ENCODE measurements around the gene HNRNPM.
"Not testable (repeated sequence)": the region's sequence is repeated elsewhere in the genome, so short reads cannot be mapped to it uniquely, and the experiment has no call there.

HNRNPM gene

DNA sequence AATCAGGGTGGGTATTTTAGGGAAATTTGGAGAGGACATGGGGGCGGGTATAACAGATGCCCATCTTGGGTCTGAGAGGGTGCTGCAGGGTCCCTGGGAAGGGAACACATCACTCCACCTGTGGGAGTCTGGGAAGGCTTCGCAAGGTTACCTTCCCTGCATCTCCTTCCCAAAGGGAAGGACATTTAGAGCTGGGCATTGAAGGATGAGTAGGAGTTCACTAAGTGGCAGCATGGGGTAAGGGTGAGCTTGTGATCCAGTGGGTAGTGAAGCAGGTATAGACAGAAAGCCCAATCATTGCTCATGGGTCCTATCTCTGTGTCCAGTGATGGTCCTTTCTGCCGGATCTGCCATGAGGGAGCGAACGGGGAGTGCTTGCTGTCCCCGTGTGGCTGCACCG, 18.5 kb upstream of the HNRNPM start:
- no peak for DNase-seq

DNA sequence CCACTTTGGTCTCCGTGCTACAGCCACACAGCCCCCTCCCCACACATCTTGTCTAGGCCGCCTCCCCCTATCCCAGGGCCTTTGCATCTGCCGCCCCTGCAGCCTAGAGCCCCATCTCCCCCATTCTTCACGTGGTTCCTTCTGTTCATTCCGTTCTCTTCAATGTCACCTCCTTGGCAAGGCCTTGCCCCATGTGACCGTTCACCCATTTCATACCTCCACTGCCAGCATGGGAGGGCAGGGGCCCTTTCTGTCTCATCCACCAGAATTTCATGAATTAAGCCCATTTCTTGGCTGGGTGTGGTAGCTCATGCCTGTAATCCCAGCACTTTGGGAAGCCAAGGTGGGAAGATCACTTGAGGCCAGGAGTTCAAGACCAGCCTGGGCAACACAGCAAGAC, 15.7 kb upstream of the HNRNPM start:
- no peak for DNase-seq

DNA sequence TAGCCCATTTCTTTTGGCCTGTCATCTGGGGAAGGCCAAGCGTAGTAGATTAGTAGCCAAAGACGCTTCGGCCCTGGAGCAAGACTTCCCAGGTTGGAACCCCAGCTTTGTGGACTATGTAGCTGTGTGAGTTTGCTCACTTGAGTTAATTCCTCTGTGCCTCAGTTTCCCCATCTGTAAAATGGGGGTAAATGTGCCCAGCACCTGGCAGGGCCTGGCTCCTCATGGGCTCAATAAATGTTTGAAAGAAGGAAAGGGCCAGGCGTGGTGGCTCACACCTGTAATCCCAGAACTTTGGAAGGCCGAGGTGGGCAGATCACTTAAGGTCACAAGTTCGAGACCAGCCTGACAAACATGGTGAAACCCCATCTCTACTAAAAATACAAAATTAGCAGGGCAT, 14.9 kb upstream of the HNRNPM start:
- no peak for DNase-seq

DNA sequence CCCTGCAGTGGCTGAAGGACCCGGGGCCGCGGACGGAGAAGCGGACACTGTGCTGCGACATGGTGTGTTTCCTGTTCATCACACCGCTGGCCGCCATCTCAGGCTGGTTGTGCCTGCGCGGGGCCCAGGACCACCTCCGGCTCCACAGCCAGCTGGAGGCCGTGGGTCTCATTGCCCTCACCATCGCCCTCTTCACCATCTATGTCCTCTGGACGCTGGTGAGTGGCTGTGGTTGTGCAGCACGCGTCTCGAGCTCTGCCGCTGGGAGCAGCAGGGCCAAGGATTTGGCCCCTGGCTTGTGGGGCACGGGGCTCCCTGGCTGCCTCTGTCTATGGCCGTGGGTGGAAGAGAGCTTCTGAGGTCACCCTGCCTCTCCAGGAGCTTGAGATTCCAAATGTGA, 14.1 kb upstream of the HNRNPM start:
- no peak for DNase-seq

DNA sequence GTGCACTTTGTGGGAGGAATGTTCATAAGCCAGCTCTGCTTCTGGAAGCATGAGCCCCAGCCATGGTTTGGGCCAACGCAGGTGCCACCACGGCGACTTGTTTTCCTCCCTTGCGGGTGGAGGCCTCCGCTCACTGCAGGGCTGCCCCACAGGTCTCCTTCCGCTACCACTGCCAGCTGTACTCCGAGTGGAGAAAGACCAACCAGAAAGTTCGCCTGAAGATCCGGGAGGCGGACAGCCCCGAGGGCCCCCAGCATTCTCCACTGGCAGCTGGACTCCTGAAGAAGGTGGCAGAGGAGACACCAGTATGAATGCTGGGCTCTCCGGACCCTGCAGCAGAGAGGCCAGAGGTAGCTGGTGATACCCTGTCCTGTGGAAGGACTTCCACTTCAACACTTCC, 6.5 kb upstream of the HNRNPM start:
- no peak for DNase-seq

DNA sequence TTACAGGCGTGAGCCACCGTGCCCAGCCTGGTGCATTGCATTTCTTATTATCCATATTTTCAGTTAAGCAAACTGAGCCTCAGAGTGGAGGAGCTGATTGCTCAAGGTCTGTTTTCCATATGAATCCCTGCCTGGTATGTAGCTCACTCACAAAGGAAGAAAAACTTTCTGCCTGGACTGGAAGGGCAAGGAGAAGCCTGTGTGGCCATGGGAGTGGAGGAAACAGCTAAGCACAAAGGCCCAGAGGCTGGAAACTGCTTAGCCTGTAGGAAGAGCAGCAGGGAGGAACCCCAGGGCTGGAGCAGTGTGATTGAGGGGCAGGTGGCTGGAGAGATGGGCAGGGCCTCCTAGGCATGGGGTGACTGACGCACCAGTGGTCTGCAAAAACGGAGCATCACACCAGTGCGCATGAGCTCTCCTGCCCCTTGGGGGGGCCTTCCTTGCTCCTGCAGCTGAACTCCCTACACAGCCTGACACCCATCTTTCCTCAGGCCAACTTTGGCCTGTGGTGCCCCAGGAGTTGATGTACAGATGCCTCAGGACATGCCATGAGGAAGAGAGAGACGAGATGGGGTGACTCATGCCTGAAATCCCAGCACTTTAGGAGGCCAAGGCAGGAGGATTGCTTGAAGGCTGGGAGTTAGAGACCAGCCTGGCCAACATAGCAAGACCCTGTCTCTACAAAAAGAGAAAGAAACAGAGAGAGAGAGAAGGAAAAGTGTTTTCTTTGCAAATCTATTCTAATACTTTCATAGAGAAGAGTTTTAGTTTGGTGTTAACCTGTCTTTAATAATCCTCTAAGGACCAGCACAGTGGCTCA, 2.8 kb upstream of the HNRNPM start:
- no peak for DNase-seq

DNA sequence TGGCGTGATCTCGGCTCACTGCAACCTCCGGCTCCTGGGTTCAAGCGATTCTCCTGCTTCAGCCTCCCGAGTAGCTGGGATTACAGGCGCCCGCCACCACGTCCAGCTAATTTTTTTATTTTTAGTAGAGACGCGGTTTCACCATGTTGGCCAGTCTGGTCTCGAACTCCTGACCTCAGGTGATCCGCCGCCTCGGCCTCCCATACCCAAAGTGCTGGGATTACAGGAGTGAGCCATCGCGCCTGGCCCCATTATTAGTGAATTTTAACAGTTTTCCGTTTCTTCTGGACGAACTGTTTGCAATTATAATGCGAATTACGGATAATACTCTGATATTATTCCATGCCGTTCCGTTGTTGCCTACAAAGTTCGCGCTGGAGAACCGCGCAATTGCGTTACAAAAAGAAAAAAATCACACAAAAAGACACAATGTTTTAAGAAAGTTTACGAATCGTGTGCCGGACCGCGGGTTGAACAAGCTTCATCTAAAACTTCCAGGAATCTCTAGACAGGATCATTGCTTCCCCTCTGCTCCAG, 567 bp upstream of the HNRNPM start:
- not testable (repeated sequence) for DNase-seq

DNA sequence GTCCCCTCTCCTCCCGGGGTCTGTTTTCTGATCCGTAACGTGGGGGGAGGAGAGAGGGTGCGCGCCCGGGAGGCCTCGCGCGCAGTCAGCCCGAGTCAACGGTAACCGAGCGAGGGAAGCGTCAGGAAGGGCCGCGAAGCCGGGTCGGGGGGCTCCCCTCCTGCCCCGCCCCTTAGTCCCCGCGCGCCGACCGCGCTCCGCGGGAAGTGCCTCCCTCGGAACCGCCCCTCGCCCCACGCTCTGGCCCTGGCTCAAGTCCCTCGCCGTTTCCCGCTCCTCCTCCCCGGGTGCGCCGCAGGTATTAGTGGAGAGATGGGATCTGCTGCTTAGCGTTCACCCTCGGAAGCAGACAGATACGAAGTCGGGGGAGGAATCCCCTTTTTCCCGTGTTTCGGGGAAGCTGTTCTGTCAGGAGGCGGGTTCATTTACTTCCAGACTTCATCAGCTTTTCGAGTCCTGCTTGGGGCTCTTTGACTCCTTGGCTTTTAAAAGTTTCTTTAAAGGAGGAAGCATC, 770 bp downstream of the HNRNPM start:
- DNase-seq = peak; percentile 17

DNA sequence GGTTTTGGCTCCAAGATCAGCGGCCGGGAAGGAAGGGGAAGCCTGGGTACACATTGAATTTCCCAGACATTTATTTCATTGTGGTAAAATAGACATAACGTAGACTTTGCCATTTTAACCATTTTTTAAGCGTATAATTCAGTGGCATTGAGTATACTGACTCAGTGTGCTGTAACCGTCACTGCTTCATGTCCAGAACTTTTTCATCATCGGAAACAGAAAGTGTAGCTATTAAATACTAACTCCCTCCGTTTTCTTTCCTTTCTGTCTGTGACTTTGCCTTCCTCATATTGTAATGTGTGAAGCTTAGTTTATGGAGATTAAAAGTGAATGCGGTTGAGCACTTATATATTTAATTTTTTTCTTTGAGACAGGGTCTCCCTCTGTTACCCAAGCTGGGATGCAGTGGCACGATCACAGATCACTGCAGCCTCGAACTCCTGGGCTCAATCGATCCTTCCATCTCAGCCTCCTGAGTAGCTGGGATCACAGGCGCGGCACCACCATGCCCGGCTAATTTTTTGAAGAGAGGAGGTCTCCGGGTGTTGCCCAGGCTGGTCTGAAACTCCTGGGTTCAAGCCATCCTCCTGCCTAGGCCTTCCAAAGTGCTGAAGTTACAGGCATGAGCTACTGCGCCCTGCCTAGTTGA, 1.4 kb downstream of the HNRNPM start:
- DNase-seq = no peak

DNA sequence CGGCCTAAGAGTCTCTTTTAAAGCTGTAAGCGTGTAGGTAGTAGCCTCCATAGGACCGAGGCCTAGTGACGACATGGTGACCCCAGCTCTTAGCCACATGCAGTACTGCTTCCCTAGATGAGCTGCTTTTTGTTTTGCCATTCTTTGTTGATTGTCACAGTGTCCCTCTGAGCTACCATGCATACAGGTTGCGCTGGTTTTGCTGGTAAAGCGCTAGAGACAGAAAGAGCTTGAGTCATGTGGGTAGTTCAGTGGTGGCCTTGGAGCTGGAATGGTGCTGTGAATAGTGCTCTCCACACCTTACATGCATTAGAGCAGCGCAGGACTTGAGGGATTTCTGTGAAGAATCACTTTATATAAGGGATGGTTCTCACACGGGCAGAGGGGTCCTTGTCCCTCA, 5.1 kb downstream of the HNRNPM start:
- DNase-seq = no peak

DNA sequence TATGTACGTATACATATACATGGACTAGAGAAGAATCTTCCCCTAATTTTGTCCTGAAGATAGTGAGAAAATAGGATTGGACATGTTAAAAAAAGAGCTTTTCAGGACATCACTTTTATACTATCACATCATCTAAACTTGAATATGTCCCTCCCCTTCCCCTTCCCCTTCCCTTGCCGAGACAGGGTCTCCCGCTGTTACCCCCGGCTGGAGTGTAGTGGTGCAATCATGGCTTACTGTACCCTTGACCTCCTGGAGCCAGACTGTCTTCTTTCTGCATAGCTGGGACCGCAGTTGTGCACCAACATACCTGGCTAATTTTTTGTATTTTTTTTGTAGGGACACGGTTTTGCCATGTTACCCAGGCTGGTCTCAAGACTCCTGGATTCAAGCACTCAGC, 6.6 kb downstream of the HNRNPM start:
- no peak for DNase-seq

DNA sequence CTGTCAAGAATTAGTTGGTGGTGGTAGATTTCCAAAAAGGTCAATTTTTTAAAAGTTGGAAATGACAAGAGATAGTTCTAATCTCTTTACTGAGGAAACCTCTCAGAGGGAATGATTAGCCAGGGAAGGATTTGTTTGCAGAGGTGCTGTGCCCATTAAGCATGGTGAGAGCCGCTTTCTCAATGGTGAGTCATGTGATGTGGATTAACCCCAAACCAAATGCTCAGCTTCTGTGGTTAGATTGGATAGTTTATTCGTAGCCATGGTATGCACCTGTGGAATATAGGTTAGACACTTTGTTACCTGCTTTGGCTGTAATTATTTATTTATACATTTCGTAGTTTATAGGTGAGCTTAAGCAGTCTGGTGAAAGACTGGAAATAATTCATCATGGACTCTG, 7.1 kb downstream of the HNRNPM start:
- peak; percentile 22 for DNase-seq

DNA sequence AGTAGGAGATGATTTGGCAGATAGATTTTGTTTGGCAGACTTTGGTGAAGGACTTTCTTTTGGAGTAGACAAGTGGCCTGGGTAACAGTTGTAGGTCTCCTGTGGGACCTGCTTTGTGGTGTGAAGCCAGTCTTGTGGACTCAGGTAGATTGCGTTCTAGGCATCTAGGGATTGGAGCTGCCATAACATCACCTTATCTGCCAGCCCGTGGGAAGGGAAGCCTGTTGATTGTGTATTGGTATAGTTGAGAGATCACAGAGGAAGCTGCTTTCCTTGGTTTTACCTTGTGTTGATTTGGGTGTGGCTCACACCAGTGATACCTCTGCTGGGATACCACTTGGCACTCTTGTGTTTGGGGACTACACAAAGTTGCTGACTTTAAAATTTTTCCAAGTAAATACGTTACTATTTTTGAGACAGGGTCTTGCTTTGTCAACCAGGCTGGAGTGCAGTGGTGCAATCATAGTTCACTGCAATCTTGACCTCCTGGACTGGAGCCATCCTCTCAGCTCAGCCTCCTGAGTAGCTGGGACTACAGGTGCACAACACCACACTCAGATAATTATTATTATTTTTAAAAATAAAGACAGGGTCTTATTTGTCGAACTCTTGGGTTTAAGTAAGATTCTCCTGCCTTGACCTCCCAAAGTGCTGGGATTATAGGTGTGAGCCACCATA, 7.8 kb downstream of the HNRNPM start:
- DNase-seq = no peak

DNA sequence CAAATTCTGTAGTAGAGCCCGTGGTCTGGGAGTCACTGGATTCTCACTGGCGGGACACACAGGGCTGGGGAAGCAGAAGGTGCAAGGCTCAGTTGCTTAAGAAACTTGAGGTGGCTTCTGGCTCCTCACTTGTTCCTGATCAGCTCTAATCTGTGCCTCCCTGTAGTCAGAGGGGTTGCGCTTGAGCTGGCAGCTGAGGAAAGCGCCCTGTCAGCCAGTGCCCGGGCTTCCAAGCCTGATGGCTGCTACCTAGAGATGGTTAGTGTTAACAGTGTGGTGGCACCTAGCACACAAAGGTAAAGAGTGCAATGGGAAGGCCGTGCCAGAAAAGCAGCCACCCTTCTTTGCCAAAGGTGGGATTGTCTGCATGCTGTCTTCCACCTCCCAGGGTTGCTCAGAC, 8.8 kb downstream of the HNRNPM start:
- no peak for DNase-seq

DNA sequence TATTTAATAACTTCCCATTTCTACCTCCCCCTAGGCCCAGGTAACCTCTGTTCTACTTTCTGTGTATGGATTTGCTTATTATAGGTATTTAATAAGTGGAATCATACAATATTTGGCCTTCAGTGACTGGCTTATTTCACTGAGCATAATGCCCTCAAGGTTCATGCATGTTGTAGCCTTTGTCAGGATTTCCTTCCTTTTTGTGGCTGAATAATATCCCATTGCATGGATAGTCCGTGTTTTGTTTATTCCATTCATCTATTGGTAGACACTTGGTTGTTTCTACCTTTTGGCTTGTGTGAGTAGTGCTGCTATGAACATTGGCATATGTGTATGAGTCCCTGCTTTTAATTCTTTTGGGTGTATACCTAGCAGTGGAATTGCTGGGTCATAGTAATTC, 9.4 kb downstream of the HNRNPM start:
- DNase-seq = no peak

DNA sequence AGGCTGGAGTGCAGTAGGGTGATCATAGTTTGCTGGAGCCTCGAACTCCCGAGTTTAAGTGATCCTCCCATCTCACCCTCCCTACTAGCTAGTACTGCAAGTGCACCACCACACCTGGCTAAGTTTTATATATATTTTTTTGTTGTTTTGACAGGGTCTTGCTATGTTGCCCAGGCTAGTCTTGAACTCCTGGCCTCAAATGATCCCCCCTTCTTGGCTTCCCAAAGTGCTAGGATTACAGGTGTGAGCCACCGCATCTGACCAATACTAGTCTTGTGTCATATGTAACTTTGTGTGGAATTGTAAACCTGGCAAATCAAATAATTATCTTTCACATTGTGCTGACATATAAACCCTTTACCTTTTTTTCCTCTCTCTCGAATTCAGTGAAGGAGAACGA, 10.2 kb downstream of the HNRNPM start:
- DNase-seq = no peak

DNA sequence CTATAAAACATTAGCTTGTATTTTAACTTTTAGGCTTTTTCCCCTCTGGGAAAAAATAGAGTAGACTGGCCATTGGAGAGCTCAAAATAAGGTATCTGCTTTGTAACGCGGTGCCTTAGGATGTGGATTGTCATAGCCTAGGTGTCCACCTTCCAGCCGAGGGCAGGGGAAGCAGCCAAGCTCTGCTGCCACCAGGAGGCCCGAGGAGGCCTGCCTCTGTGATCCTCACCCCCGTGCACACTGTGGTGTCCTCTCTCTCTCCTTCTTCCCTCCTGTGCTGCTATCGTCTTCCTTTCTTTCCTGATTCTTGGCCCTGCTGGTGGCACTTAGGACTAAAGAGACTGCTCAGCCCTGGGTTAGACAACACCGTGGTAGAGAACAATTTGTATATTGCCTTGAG, 11.3 kb downstream of the HNRNPM start:
- no peak for DNase-seq

DNA sequence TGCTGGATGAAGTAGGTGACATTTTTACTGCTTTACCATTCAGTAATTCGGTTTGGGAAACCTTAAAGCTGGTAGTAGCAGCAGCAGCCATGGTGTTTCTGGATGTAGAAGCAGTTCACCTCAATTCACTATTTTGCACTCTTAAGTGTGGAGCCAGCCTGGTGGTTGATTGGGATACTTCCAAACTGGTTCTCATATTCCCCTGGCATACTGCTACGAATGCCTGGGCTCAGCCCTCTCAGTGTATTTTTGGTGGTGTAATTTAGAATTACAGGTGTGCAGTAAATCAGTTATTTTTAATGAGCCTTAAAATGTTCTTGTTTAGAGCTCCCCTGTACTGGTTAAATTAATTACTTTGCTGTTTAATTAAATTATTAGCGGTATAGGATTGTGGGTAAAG, 12.4 kb downstream of the HNRNPM start:
- DNase-seq = no peak

DNA sequence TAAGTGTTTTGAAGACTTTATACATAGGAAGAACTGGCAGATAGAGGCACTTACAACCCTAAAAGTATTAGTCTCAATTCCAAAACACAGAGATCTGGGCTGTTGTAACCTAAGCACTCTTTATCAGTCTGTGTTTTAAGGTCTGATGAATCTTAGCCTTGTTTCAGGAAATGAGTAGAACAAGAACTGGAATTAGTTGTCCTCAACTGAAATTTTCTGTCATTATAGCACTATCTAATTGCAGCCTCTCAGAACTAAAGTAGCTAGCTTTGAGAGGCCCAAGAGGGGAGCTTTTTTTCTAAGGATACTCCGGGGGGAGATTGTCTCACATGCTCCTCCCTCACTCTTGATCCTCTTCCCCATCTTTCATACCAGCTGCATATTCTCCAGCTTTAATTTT, 13.1 kb downstream of the HNRNPM start:
- no peak for DNase-seq

DNA sequence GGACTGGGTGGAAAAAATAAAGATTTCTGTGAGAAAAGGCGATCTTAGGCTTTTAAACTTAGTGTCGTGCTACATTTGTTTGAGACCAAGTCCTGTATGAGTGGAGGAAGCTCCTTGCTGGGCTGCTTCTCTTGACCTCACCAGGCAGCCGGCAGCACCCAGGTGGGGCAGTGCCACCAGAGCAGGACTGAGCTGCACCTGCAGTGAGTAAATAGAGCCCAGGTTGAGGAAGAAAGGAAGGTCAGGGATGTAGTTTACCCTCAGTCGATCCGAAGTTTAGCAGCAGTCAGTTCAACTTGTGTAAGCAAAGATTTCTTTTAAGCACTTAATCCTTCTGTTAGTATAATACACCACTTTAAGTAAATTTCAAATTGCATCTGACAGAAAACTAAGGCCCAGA, 13.6 kb downstream of the HNRNPM start:
- no peak for DNase-seq

DNA sequence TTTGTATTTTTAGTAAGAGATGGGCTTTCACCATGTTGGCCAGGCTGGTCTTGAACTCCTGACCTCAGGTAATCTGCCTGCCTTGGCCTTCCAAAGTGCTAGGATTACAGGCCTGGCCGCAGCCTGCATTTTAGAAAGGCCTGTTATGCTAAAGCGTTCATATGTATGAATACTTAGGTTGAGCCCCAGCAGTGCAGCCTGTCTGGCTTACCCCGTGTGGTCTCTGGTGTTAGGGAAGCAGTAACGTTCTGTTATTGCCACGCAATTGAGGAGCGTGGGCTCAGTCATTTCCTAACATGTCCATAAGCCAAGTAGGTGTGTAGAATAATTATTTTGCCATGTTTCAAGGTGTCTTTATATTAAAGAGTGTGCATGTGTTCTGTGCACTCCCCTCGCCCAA, 14.3 kb downstream of the HNRNPM start:
- DNase-seq = no peak

DNA sequence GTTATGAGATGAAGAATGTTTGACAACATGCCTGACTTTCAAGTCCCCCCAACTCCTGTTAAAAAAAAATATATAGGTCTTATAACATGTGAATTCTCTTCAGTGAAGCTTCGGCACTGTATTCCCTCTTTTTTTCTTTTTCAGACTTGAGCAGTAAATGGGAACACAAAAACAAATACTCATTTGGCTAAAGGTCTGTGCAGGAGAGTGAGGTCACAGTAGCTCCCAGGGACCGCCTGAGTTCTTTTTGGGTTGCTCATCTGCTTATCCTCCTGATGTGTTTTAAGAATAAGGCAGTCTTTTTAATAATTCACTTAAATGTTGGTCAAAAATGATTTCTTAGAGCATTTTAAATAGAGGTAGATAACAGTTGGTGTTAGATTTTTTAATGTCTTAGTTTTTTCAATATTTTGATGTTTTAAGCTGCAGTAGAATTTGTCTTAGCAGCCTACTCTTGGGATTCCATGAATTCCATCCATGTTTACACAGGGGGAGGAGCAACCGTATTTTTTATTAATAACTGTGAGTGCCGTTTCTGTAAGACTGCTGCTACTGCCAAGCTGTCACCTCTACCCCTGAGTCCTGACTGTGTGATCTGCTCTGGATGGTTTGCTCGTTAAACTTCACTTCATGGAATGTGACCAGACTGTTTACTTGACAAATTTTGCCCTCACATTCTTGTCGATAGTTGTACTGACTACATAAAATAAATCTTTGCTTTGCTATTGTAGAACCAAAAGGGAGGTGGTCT, 14.9 kb downstream of the HNRNPM start:
- DNase-seq = no peak
